ENCODE data around the gene FOXE1. TPM values are rescaled to one million over a fixed set of nuclear protein-coding genes. Genes with fewer than 3 reads are reported as not detected.

Gene FOXE1
- total RNA-seq, 1 experiment from 2014 or later, result not detected

DNA sequence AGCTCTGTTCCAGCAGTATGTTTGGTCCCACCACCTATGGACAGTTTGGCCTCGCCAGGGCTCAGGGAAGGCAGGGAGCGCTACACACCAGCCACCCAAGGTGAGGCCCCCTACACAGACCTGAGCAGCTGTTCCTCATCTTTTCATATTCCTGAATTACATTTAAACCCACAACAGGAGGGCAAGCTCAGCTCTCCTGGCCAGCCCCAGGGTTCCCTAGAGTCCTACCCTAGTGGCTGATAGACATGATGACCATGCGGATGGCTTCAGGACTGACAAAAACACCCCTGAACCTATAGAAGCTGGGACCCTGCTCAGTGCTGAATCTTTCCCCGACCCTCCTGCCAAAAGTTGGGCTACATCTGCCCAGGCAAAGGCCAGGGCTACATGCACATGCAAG, 6.7 kb upstream of the FOXE1 start:
- ATAC-seq, result no peak
- RAD21 ChIA-PET (ENCODE audit: low non-redundant PET in 1 of 2, low total read pairs in 2 of 2, uncharacterized antibody in 2 of 2, unreplicated experiment in 2 of 2), result no interaction called here
- no TSS peak for BruUV-seq (replicated peaks)

More for the DNA sequence above, 6.7 kb upstream of the FOXE1 start:
- Histone ChIP-seq H2AFZ (ENCODE audit: low read depth, low read length, poor library complexity, severe bottlenecking) (no peak overlapping the region), H3K36me3 (ENCODE audit: control insufficient read depth in 1 of 2, insufficient read depth in 2 of 2, low read length in 2 of 2) (no peaks in the 10 kb centered on the region), H3K4me2 (ENCODE audit: low read length) (no peak overlapping the region), H3K27ac (ENCODE audit: low read depth, low read length) (no peak overlapping the region), H4K20me1 (ENCODE audit: insufficient read depth) (no peaks in the 10 kb centered on the region), H3K9ac (ENCODE audit: low read length) (no peak overlapping the region), H3K27me3 (ENCODE audit: insufficient read depth, low read length) (no peaks in the 10 kb centered on the region), H3K4me3 (replicated peaks in 1 of 2; ENCODE audit: low read depth in 1 of 2, low read length in 2 of 2) (no peak overlapping the region), H3K9me2 (ENCODE audit: insufficient read depth) (no peaks in the 10 kb centered on the region; the same call in 1 of the 2 replicates), H3K9me3 (ENCODE audit: control insufficient read depth in 1 of 2, insufficient read depth in 1 of 2, low read depth in 1 of 2, low read length in 2 of 2) (no peaks in the 10 kb centered on the region), H3K4me1 (ENCODE audit: control insufficient read depth in 1 of 2, insufficient read depth in 2 of 2, low read length in 2 of 2) (no peaks in the 10 kb centered on the region), H3K79me2 (ENCODE audit: insufficient read depth, low read length) (no peaks in the 10 kb centered on the region)
- POLR2A ChIA-PET, result no interaction called here
- TF ChIP-seq MAX (IDR thresholded peaks at IDR 0.05) (no peak), TCF7L2 (IDR thresholded peaks at IDR 0.05; ENCODE audit: borderline replicate concordance, extremely low read depth, insufficient read depth, insufficient read length) (no peak), CBX3 (IDR thresholded peaks at IDR 0.05; ENCODE audit: low read depth) (no peak), CTCF (IDR thresholded peaks at IDR 0.05 in 2 of 3, conservative IDR thresholded peaks at IDR 0.05 in 1 of 3; ENCODE audit: borderline replicate concordance in 1 of 3, insufficient read depth in 1 of 3, low read depth in 2 of 3, low read length in 2 of 3) (no peak), POLR2A (IDR thresholded peaks at IDR 0.05; ENCODE audit: borderline replicate concordance, extremely low read depth, insufficient read depth, insufficient read length) (no peak), EZH2phosphoT487 (IDR thresholded peaks at IDR 0.05; ENCODE audit: borderline replicate concordance) (no peak), RAD21 (IDR thresholded peaks at IDR 0.05; ENCODE audit: low read depth) (no peak), EGR1 (IDR thresholded peaks at IDR 0.05; ENCODE audit: low read depth) (no peak), POLR2AphosphoS5 (IDR thresholded peaks at IDR 0.05; ENCODE audit: low read depth, low read length) (no peak), ZNF274 (IDR thresholded peaks at IDR 0.05; ENCODE audit: low read depth, low read length) (no peak), ELF1 (IDR thresholded peaks at IDR 0.05; ENCODE audit: borderline replicate concordance, low read depth) (no peak)
- TF ChIP-seq, protein P1, sequence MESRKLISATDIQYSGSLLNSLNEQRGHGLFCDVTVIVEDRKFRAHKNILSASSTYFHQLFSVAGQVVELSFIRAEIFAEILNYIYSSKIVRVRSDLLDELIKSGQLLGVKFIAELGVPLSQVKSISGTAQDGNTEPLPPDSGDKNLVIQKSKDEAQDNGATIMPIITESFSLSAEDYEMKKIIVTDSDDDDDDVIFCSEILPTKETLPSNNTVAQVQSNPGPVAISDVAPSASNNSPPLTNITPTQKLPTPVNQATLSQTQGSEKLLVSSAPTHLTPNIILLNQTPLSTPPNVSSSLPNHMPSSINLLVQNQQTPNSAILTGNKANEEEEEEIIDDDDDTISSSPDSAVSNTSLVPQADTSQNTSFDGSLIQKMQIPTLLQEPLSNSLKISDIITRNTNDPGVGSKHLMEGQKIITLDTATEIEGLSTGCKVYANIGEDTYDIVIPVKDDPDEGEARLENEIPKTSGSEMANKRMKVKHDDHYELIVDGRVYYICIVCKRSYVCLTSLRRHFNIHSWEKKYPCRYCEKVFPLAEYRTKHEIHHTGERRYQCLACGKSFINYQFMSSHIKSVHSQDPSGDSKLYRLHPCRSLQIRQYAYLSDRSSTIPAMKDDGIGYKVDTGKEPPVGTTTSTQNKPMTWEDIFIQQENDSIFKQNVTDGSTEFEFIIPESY (IDR thresholded peaks at IDR 0.05; ENCODE audit: extremely low read depth, insufficient replicate concordance, low read length), result no peak
- intact Hi-C loops (cut with micrococcal nuclease), result no loop called here
- CTCF ChIA-PET, result no interaction called here
- DNase-seq (ENCODE audit: low read depth, low spot score), result no peak

All from HCT116 (cell line).